NOMO-1 (cell line): ENCODE results near the gene RABGAP1L.

ENCODE experiments used
- DNase-seq, 2 experiments: peaks; one replicate each; lab custom pipeline; 2025; ENCODE audit not compliant: unreplicated experiment in 2 of 2; lab: John Stamatoyannopoulos, UW

The RABGAP1L gene

DNA sequence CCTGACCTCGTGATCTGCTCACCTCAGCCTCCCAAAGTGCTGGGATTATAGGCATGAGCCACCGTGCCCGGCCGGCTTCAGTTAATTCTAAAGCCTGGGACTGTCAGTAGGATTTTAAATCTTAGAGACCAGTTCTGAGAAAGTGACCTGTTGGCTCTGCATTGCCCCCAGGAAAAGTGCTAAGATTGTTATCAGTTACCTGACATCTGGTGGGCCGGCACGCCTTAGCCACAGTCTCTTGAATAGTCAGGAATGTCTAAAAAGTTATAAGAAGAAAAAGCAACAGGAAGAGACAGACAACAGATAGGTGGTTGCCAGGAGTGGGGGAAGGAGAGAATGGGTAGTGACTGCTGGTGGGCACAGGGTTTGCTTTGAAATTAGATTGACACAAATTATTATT is 35.1 kb downstream of the RABGAP1L start:
- no peak for DNase-seq

DNA sequence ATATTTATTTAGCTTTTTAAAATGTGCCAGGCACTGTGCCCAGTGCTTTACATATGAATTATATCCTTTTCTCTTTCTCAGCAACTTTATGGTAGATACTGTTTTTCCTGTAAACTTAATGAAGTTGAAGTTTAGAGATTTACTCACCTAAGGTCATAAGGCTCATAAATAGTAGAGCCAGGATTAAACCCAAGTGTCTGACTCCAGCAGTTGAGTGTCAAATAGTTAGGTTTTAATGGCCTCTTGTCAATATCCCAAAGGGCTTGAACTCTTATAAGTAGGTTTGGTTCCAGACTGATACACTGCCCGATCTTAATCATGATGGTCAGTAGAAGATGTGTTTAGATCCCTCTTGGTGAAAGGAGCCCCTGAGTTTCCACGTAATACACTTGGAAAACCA is 37.8 kb downstream of the RABGAP1L start:
- no peak for DNase-seq

DNA sequence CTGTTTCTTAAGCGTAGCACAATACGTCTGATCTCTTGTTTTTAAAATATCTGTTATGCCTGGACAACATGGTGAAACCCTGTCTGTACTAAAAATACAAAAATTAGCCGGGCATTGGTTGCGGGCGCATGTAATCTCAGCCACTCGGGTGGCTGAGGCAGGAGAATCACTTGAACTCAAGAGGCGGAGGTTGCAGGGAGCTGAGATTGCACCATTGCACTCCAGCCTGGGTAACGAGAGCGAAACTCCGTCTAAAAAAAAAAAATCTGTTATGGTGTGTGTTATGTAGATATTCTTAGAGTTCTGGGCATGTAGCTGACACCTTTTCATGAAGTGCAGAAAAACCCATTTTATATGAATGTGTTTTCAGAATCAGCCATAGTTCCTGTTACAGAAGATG is 38.2 kb downstream of the RABGAP1L start:
- DNase-seq, result no peak

DNA sequence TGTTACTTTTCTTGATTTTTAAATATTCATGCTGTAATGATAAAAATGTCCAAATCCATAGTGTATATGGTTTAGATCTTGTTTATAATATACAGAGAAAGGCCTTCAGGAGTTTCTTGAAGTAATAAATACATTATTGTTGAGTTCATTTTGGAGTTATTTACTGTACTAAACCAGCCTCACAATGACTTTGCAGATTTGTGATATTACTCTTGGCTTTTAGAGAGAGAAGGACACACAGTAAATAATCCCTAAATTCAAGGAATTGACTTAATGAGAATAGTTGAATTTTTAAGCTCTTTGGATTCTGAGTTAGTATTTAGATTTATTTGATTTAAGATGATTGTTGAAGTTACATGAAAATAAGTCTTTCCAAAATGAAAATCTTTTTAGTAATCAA is 38.9 kb downstream of the RABGAP1L start:
- DNase-seq, result no peak

DNA sequence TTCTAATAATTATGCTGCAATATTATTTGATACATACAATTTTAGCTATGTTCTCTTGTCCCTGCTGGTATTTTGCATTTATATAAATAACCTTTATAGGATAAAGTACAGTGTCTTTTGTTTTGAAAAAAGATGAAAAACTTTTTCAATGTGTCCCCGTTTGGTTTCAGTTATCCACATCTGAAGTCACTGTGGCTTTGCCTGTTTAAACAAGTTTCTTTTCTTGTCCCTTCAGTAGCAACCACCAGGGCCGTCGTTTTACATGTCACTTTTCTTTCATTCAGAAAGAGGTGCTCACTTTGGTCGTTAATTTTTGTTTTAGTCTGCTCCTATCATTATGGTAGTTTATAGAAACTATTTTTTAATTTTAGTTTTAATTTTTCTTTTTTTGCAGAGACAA is 41.4 kb downstream of the RABGAP1L start:
- DNase-seq, result no peak

DNA sequence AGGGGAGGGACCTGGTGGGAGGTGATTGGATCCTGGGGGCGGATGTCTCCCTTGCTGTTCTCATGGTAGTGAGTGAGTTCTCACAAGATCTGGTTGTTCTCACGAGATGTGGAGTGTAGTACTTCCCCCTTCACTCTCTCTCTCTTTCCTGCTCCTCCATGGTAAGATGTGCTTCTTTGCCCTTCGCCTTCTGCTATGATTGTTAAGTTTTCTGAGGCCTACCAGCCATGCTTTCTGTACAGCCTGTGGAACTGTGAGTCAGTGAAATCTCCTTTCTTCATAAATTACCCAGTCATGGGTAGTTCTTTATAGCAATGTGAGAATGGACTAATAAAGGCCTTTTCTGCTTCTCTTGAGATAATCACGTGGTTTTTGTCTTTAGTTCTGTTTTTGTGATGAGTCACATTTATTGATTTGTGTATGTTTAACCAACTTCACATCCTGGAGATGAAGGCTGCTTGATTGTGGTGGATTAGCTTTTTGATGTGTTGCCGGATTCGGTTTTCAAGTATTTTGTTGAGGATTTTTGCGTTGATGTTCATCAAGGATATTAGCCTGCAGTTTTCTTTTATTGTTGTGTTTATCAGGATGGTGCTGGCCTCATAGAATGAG is 45.5 kb downstream of the RABGAP1L start:
- DNase-seq, result peak; percentile 47 to 73

DNA sequence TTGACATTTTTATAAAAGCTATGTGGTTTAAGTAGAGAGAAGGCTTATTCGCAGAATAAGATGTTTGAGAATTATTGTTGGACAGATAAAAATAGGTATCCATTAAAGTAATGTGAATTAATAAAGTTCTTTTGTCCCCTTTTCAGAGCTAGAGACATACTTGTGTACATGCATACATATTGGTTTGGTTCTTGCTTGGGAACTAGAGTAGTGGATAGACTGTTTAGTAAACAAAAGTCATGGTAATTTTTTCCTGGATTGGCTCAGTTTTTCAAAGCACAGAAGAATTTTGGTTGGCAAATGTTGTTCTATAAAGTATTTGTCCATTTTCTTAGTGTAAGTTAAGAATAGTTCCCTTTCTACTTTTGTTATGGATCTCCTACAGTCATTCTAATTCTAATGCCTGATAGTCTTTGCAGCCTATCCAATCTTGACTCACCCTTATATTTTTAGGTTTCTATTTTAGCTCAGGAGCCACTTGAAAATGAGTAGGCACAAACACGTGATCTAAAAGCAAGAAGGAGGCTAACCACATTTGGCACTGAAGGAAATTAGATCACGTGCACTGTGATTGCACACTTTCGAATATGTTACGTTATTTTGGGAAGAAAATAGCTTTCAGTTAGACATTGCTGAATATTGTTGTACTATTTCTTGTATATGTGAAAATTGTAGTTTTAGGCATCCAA is 47.0 kb downstream of the RABGAP1L start:
- peak; percentile 20 to 77 for DNase-seq

DNA sequence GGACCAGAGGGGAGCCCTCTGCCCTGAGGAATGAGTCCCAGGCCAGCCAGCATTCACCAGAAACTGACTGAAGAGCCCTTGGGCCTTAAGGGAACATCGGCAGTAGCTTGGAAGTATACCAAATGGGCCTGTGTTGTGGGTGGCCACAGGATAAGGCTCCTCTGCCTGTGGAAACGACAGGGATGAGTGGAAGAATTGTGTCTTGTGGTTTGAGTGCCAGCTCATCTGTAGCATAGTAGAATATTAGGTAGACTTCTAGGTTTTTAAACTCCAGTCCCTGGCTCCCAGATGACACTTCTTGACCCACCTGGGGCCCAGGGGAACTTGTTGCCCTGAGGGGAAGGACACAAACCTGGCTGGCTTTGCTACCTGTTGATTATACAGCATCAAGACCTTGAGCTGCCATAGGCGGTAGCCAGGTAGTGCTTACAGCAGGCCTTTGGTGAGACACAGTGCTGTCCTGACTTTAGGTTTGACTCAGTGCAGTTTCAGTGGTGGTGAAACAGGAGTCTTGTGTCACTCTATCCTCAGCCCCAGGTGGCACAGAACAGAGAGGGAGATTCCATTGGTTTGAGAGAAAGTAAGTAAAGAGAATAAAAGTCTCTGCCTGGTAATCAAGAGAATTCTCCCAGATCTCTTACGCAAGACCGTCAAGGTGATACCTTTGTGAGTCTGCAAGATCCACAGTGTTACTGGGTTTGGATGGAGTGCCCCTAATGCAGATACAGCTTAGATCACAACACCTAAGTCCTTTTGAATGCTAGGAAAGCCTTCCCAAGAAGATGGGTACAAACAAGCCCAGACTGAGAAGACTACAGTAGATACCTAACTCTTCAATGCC is 50.2 kb downstream of the RABGAP1L start:
- no peak for DNase-seq

DNA sequence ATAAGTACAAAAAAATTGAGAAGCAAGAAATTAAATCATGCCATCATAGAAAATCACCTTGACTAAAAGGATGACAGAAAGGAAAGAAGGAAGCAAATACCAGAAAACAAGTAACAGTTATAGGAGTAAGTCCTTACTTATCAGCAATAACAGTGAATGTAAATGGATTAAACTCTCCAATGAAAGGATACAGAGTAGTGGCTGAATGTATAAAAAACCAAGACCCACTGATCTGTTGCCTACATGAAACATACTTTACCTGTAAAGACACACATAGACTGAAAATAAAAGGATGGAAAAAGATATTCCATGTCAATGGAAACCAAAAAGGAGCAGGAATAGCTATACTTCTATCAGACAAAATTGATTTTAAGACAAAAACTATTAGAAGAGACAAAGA is 52.2 kb downstream of the RABGAP1L start:
- no peak for DNase-seq

DNA sequence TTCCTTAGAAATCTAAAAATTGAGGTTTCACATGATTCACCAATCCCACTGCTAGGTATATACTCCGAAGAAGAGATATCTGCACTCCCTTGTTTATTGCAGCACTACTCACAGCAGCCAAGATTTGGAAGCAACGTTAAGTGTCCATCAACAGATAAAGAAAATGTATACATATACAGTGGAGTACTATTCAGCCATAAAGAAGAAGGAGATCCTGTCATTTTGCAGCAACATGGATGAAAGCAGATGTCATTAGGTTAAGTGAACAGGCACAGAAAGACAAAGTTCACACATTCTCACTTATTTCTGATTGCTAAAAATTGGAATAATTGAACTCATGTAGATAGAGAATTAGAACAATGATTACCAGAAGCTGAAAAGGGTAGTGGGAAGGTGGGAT is 56.4 kb downstream of the RABGAP1L start:
- DNase-seq, result no peak

DNA sequence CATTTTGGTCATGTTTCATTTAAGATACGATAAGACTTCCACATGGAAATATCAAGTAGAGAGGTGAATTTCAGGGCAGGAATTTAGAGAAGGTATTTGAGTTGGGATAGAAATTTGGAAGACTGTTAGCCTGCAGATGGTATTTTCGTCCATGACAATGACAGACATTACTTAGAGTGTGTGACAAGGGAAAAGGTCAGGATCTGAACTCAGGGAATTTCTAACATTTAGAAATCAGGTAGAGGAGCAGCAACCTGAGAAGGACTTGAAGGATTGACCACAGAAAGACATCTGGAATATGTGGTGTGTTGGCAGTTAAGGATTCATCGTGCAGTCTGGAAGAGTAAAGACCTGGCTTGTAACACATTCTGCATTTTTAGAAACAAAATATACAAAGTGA is 57.9 kb downstream of the RABGAP1L start:
- no peak for DNase-seq

DNA sequence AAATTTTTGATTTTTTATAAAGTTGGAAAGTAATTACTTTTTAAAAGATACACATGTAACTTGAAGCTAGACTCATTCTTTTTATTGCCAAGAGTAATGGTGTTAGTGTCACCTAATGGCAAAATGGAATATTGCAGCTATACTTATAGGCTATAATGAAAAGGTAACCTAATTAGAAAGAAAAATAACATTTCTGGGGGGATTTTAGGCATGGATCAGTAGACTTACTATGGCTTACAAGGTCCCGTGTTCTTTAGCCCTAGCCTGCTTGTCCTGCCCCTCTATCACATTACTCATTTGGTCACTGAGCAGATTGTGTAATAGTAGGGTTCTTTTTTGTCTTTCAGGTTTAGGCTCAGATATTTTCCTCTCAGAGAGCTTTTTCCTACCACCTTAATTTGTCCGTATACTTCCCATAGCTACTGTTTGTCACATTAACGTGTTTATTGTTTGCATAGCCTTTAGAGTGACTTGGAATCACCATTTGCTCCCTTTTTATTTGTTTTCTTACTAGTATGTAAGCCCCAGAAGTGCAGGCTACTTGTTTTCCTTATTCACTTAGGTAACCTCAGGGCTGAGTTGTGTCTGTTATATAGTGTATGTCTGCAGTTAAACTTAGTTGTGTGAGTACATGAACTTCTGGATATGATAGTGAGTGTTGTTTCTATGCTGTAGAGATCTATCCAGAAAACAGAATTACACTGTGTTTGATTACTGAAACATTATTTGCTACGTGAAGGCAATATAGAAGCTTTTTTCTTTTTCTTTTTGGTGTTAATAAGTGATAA is 58.7 kb downstream of the RABGAP1L start:
- DNase-seq, result peak in 1 of 2 experiments; percentile 9

DNA sequence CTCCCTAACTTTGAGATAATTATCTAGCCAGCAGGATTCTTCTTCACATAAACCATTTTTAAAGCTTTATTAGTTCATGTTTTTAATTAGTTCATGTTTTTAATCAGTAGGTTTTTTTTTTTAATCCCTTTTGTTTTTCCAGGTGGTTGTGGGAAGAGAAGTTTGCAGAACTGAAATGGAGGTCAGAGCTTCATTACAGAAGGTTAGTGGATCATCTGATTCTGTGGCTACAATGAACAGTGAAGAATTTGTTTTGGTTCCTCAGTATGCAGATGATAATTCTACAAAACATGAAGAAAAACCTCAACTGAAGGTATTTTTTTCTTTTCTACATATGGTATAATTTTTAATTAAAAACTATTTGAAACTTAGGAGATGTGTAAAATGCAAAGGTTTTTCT is 59.7 kb downstream of the RABGAP1L start:
- no peak for DNase-seq

DNA sequence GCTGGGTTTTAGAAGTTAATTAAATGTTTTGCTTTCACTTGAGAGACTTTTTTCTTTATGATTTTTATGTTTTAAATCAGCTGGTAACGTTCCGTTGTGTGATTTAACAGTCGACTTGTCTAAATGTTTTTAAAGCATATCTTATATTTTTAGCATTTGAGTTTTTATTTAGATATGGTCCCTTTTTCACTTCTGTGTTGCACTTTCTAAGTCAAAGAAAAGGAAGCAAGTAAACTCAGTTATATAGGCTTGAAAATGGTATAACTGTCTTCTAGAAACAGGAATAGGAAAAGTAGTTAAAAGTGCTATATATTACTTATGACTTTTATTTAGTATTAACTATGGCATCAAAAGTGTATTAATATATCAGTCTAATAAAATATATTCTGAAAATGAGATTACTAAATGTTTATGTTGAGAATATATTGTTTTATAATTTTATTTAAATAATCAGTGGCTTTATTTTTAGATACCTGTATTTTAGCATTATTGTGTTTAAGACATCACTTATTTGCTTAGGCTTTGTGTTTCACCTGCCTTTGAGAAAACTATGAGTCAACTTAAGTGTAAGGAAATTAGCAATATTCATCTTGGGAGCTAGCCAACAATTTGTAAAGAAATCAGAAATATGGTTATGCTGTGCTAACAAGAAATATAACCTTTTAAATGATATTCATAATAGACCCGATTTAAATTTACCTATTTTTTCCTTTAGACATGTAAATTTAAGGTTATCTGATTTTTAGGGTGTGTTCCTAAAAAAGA is 60.5 kb downstream of the RABGAP1L start:
- DNase-seq, result no peak

DNA sequence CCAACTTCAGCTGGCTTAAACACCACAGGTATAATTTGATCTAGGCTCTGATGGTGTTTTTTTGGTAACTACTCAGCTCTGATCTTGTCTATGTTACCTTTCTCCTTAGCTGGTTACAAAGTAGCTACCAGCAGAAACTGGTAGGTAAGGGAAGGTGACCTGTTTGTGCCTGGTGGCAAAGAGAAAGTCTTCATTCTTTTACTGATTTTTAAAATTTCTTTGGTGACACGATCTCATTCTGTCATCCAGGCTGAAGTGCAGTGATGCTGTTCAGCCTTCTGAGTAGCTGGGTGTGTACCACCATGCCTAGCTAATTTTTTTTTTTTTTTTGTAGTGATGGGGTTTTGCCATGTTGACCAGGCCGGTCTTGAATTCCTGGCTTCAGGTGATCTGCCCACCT is 62.4 kb downstream of the RABGAP1L start:
- no peak for DNase-seq

DNA sequence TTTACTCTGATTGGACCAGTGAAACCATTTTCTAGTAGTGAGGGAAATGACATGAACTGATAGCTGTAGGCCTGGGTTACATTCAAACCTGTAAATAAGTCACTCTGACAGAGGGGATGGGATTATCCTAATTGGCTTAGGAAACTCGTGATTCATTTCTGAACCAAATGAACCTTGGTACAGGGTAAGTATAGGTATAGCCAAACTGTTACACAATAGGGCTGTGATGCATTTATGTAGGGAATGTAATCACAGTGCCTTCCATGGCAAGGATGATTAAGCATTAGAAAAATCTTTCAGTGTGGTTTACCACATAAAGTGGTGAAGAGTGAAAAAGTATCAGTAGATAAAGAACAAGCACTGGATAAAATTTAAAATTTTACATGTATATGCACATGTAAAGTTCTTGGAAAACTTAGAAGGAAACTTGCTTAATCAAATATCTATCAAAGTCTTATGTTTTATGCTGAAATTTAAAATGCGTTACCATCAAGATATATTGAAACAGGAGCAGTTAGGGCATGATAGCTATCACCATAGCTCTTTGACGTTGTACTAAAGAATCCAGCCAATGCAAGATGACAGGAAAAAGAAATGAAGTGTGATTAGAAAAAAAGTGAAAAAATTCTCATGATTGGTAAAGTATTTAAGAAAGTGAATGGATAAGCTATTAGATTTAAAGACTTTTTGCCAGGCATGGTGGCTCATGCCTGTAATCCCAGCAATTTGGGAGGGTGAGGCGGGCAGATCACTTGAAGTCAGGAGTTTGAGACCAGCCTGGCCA is 63.0 kb downstream of the RABGAP1L start:
- DNase-seq, result no peak

DNA sequence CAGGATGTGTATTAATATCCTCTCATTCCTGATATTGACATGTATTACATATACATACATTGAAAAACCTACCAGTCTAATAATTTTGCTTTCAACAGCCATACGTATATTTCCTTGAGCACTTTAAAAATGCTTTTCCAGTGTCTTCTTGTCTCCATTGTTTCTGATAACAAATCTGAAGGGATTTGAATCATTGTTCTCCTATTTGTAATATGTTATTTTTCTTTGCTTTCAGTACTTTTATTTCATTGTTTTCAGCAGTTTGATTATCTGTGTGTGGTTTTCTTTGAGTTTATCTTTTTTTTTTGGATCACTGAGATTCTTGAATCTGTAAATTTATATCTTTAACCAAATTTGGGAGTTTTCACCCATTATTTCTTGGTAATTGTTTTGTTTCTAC is 65.3 kb downstream of the RABGAP1L start:
- DNase-seq, result no peak

DNA sequence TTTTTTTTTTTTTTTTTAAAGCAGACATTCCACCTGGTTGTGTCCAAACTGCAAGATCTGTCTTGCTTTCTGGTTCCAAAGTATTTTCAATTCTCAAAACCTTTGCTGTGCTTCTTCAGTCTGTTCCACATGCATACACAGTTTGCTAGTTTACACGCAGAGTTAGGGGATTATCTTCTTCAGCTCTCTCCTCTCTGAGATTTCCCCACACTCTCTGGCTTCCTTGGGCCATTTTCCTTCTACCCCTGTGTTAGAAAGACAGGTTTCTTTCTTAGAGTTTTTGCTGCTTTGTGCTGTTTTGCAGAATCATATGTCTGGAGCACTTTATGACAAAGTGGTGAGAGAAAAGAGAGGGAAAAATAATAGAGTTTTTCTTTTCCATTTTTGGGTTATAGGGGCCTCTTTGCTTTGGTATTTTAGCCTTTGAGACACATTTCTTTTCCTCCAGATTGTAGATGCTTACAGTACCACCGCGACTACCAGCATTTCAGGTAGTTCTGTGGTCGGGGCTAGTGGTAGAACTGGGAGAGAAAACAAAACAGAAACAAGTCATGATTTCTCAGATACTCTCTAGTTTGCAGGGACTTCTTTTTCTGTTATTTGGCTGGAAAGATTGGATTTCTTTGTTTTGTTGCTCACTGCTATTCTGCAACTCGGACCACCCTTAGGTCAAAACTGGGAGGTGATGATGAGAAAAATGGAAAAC is 66.3 kb downstream of the RABGAP1L start:
- no peak for DNase-seq

DNA sequence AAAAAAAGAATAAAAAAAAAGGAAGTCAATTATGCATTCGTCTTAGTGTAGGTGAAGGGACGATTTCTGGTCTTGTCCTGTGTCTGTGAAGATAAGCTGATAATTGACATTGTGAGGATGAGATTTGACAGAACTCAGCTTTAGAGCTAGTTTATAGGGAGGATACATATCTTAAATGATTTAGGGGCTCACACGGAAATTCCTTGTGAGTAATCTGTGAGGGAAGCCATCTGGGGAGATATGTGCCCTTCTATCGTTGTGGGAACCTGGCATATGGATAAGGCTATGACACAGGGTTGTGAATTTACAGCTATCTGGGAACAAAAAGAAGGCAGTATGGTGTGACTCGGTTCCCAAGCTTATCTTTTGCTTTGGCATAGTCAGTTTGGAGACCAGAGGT is 71.1 kb downstream of the RABGAP1L start:
- DNase-seq, result no peak
